Stomach smooth muscle (tissue), 2 donors: ENCODE measurements around the gene SCFD2.
"Not testable (repeated sequence)": the region's sequence is repeated elsewhere in the genome, so short reads cannot be mapped to it uniquely, and the experiment has no call there.

Source experiments
- H3K27ac ChIP-seq: one replicate; pipeline ENCODE4 v1.7.0; 2013; ENCODE audit warnings: mild to moderate bottlenecking, low read length, inconsistent platforms
- H3K27me3 ChIP-seq, 2 donors: one replicate each; pipeline ENCODE4 v1.7.0; 2013; ENCODE audit warnings: low read length in 2 of 2; ENCODE audit not compliant: insufficient read depth in 2 of 2, control insufficient read depth in 1 of 2
- H3K36me3 ChIP-seq, 2 donors: one replicate each; pipeline ENCODE4 v1.7.0; 2013; ENCODE audit warnings: low read length in 2 of 2; ENCODE audit not compliant: control insufficient read depth in 2 of 2, insufficient read depth in 2 of 2
- H3K4me1 ChIP-seq: one replicate; pipeline ENCODE4 v1.7.0; 2013; ENCODE audit warnings: low read length; ENCODE audit not compliant: control insufficient read depth, insufficient read depth
- H3K4me3 ChIP-seq, 2 donors: one replicate each; pipeline ENCODE4 v1.7.0; 2013; ENCODE audit warnings: low read length in 2 of 2
- H3K9ac ChIP-seq, 2 donors: one replicate each; pipeline ENCODE4 v1.7.0; 2013; ENCODE audit warnings: low read length in 2 of 2, mild to moderate bottlenecking in 1 of 2
- H3K9me3 ChIP-seq, 2 donors: one replicate each; pipeline ENCODE4 v1.7.0; 2013; ENCODE audit warnings: low read length in 2 of 2; ENCODE audit not compliant: control insufficient read depth in 2 of 2
- donor health status: healthy.
- donor health status: Pancreatic carcinoma.

The SCFD2 gene

DNA sequence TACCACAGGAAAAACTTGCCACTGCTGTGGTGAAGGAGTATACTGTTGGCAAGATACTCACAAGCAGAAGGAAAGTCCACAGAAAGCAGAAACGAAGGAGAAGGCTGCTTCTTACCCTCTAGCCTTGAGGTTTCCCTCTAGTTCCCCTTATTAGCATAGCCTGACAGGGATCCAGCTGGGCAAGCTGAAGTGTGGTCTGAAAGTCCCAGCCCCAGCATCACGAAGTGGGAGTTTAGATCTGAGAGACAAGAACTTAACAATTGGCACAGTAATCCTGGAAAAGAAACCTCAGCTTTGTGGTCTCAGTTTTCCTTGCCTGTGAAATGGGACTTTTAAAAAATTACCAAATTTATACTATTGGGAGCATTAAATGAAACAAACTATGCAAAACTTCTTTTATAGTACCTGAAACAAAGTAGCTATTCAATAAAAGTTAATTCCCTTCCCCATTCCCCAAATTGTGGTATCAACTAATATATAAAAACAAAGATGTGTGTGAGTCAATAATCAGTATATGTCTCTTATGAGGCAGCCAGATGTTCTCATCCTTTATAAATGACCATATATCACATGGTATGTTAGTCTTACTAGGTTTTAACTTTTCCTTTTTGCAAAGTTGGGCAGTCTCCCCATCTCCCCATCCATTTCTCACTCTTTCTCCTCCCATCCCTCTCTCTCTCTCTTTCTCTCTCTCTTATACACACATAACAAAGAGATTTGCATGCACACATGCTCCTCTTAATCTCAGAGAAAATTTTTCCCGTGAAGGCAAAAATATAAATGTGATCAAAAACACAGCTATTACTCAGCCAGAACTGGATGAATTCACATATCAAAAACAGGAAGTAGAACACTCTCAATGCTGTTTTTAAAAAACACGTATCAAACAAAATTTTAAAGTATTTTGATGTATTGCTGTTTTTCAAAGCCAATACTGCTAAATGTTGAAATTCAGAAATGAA is 57.8 kb downstream of the SCFD2 start:
- H3K4me1 ChIP-seq = no peaks in the 10 kb centered on the region
- H3K27ac ChIP-seq = no peak overlapping the region
- H3K27me3 ChIP-seq = no peaks in the 10 kb centered on the region
- no peak overlapping the region for H3K9ac ChIP-seq
- no peak overlapping the region for H3K4me3 ChIP-seq
- H3K36me3 ChIP-seq = no peaks in the 10 kb centered on the region
- no peaks in the 10 kb centered on the region for H3K9me3 ChIP-seq

DNA sequence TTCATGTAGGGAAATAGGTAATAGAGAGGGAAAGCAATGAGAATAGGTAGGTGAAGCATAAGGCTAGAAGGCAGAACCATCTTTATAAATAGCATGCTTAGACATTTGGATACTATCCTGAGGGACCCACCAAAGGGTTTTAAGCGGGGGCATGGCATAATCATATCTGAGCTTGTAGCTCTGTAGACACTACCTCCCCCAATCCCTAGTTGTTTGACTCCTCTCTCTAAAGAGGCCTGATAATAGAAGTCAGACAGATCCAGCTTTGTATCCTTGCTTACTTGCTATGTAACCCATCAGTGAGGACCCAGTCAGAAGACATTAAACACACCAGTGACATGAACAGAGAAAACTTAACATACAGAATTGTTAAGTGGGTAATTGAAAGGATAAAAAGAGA is 58.7 kb downstream of the SCFD2 start:
- Histone ChIP-seq H3K36me3 (no peaks in the 10 kb centered on the region), H3K4me1 (no peaks in the 10 kb centered on the region), H3K27ac (no peak overlapping the region), H3K9me3 (no peaks in the 10 kb centered on the region), H3K9ac (no peak overlapping the region), H3K27me3 (no peaks in the 10 kb centered on the region), H3K4me3 (no peak overlapping the region)

DNA sequence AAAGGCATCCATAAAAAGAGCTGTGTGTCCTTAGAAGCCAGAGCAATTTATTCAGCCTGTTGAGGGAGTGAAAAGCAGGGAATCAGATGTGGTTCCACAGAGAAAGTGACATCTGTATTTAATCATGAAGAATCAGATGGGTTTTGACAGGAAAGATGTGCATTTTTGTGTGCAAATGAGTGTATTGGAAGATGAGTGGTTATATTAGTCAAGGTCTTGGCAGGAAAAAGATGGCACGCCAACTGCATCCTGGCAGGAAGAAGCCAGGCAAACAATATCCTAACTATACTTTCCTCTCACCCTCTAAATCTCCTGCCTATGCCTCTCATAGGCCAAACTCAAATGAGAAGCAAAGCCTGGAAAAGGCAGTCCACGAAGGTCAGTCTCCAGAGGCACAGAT is 59.1 kb downstream of the SCFD2 start:
- Histone ChIP-seq H3K27me3 (no peaks in the 10 kb centered on the region), H3K36me3 (no peaks in the 10 kb centered on the region), H3K4me1 (no peaks in the 10 kb centered on the region), H3K9me3 (no peaks in the 10 kb centered on the region), H3K27ac (no peak overlapping the region), H3K4me3 (no peak overlapping the region), H3K9ac (no peak overlapping the region)

DNA sequence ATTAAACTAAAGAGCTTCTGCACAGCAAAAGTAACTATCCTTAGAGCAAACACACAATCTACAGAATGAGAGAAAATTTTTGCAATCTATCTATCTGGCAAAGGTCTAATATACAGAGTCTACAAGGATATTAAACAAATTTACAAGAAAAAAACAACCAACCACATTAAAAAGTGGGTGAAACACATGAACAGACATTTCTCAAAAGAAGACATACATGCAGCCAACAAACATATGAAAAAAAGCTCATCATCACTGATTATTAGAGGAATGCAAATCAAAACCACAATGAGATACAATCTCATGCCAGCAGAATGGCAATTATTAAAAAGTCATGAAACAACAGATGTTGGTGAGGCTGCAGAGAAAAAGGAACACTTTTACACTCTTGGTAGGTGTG is 73.7 kb downstream of the SCFD2 start:
- not testable (repeated sequence) for H3K9me3 ChIP-seq, H3K27ac ChIP-seq, H3K9ac ChIP-seq, H3K4me1 ChIP-seq, H3K36me3 ChIP-seq, H3K27me3 ChIP-seq, H3K4me3 ChIP-seq

- no peaks in the 10 kb centered on the region for H3K4me1 ChIP-seq
- no peak overlapping the region for H3K9ac ChIP-seq
- no peak overlapping the region for H3K27ac ChIP-seq
- no peaks in the 10 kb centered on the region for H3K36me3 ChIP-seq
- H3K9me3 ChIP-seq = no peaks in the 10 kb centered on the region
- H3K27me3 ChIP-seq = no peaks in the 10 kb centered on the region
- no peak overlapping the region for H3K4me3 ChIP-seq
Measured at GRCh38 chr4:53281438-53281837, 84.4 kb downstream of the SCFD2 start.

DNA sequence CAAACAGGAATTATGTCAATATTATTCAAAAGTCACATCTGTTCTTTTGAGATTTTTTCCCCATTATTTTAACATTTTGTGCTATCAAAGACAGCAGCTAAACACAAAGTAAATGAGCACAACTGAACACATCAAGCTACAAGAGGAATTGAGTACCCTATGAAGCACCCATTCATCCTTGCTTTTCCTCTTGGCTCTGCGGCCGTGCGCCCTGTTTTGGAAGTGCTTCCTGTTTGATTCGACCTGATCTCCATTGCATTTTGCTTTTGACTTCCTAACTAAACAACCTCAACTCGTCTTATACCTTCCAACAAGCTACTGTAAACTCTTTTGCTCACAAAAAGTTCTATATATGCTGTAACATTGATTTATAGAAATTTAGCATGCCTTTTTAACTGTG is 85.0 kb downstream of the SCFD2 start:
- Histone ChIP-seq H3K9ac (no peak overlapping the region), H3K27me3 (no peaks in the 10 kb centered on the region), H3K9me3 (no peaks in the 10 kb centered on the region), H3K4me3 (no peak overlapping the region), H3K36me3 (no peaks in the 10 kb centered on the region), H3K4me1 (no peaks in the 10 kb centered on the region), H3K27ac (no peak overlapping the region)

- H3K27ac ChIP-seq = no peak overlapping the region
- no peaks in the 10 kb centered on the region for H3K9me3 ChIP-seq
- H3K36me3 ChIP-seq = no peaks in the 10 kb centered on the region
- no peaks in the 10 kb centered on the region for H3K4me1 ChIP-seq
- no peak overlapping the region for H3K9ac ChIP-seq
- H3K4me3 ChIP-seq = no peak overlapping the region
- no peaks in the 10 kb centered on the region for H3K27me3 ChIP-seq
Measured at GRCh38 chr4:53274609-53275268, 91.1 kb downstream of the SCFD2 start.

GRCh38 chr4:53273726-53274125 is 92.1 kb downstream of the SCFD2 start:
- Histone ChIP-seq H3K9me3 (no peaks in the 10 kb centered on the region), H3K4me3 (no peak overlapping the region), H3K27ac (no peak overlapping the region), H3K27me3 (no peaks in the 10 kb centered on the region), H3K4me1 (no peaks in the 10 kb centered on the region), H3K36me3 (no peaks in the 10 kb centered on the region), H3K9ac (no peak overlapping the region)

GRCh38 chr4:53267026-53267425 is 98.8 kb downstream of the SCFD2 start:
- peaks cover 0 to 6% of the 10 kb centered on the region in 2 donors for H3K36me3 ChIP-seq
- no peaks in the 10 kb centered on the region for H3K27me3 ChIP-seq
- no peak overlapping the region for H3K27ac ChIP-seq
- no peaks in the 10 kb centered on the region for H3K4me1 ChIP-seq
- H3K9ac ChIP-seq = no peak overlapping the region
- no peak overlapping the region for H3K4me3 ChIP-seq
- no peaks in the 10 kb centered on the region for H3K9me3 ChIP-seq

- H3K27me3 ChIP-seq, H3K27ac ChIP-seq, H3K9ac ChIP-seq, H3K4me3 ChIP-seq, H3K4me1 ChIP-seq, H3K36me3 ChIP-seq, H3K9me3 ChIP-seq: not testable (repeated sequence)
Measured at GRCh38 chr4:53255986-53256385, 109.9 kb downstream of the SCFD2 start.

DNA sequence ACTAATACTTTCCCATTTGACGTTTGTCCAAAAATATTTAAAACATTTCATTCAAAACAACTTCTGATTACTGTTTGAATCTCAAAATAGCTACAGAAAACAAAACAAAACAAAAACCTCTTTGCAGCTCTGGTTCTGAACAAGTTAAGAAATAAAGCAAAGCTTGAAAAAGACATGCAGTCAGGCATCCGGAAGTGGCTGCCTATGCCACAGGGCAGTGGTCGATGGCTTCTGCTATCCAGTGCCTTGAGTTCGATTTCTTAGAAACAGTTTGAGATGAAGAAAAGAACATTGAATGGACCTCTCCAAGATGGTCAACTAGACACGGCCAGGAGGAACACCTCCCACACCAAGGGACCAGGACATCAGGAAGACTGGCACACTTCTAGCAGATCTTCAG is 125.3 kb downstream of the SCFD2 start:
- Histone ChIP-seq H3K27ac (no peak overlapping the region), H3K36me3 (no peaks in the 10 kb centered on the region), H3K9me3 (no peaks in the 10 kb centered on the region), H3K9ac (no peak overlapping the region), H3K4me1 (no peaks in the 10 kb centered on the region), H3K4me3 (no peak overlapping the region), H3K27me3 (no peaks in the 10 kb centered on the region)
